HepG2 (cell line): Measurements from ENCODE around the gene IFRD1. TPM values are rescaled to one million over a fixed set of nuclear protein-coding genes. Genes with fewer than 3 reads are reported as not detected.

ENCODE experiments used
- ARID4A ChIP-seq: sonication (generic); formaldehyde crosslinking; IDR thresholded peaks from 2 replicates; pipeline ENCODE4 v1.5.0; 2020; ENCODE audit warnings: mild to moderate bottlenecking, missing genetic modification reagents, borderline replicate concordance
- E2F1 ChIP-seq: sonication (generic); formaldehyde crosslinking; IDR thresholded peaks from 2 replicates; pipeline ENCODE4 v1.5.0; 2020; ENCODE audit warnings: missing genetic modification reagents
- EP300 ChIP-seq, 3 experiments: sonication (generic) in 1 of 3; formaldehyde crosslinking in 1 of 3; IDR thresholded peaks; 2 replicates each; pipeline versions ENCODE4 v1.5.1 to v1.6.1; 2011 to 2020; ENCODE audit warnings: low read depth in 2 of 3, low read length in 2 of 3, borderline replicate concordance in 1 of 3, improper control_type of control experiment in 1 of 3, mild to moderate bottlenecking in 1 of 3, missing genetic modification reagents in 1 of 3, moderate library complexity in 1 of 3
- RAD51 ChIP-seq: fragments of 450-650 bp; IDR thresholded peaks from 2 replicates; pipeline ENCODE4 v1.6.1; 2016; ENCODE audit warnings: borderline replicate concordance
- RERE ChIP-seq: IDR thresholded peaks from 2 replicates; pipeline ENCODE4 v1.6.1; 2016; ENCODE audit warnings: low read depth, missing genetic modification reagents, missing compliant biosample characterization
- ZFP90 ChIP-seq: sonication (generic); formaldehyde crosslinking; IDR thresholded peaks from 2 replicates; pipeline ENCODE4 v1.8.0; 2022; ENCODE audit warnings: missing genetic modification reagents, mild to moderate bottlenecking, inconsistent platforms, borderline replicate concordance
- ZNF383 ChIP-seq: sonication (generic); formaldehyde crosslinking; IDR thresholded peaks from 2 replicates; pipeline ENCODE4 v1.4.0; 2020; ENCODE audit warnings: missing genetic modification reagents, mild to moderate bottlenecking, borderline replicate concordance
- polyA plus RNA-seq, 8 experiments: library from polyadenylated mRNA; depleted of rRNA in 3 of 8; stranded (reverse) in 7 of 8; unstranded in 1 of 8; fragments of >200 nt; fragmentation: Illumina TruSeq in 4 of 8; extraction: Trizol in 4 of 8; gene quantifications; 2 replicates each; pipeline versions ENCODE4 v1.2.1 to v1.2.3, GENCODE V29; 2011 to 2016; ENCODE audit warnings: low read depth in 4 of 8, missing spikeins in 1 of 8, mixed read lengths in 1 of 8; ENCODE audit not compliant: insufficient read depth in 1 of 8
- total RNA-seq, 5 experiments: library from RNA; depleted of rRNA; stranded (reverse); fragments of >200 nt; fragmentation: Illumina TruSeq; extraction: Trizol; gene quantifications; 2 replicates each; pipeline ENCODE4 v1.2.3, GENCODE V29; 2016; ENCODE audit warnings: low read depth in 1 of 5

Gene IFRD1
- total and polyA plus RNA-seq, 2 of the 13 experiments (the other 11 are each of a cell fraction or from before 2014, with no cell fraction given) = 50.9 to 55.5 TPM

- TF ChIP-seq EP300 (IDR thresholded peaks at IDR 0.05; ENCODE audit: low read depth in 2 of 2, low read length in 2 of 2) = 0 out of 4 replicates have a peak, but pooled peaks of 1 of the 2 experiments have one; percentile 13
- TF ChIP-seq EP300 (CRISPR knock-in tag; IDR thresholded peaks at IDR 0.05; ENCODE audit: borderline replicate concordance) = no peak
- TF ChIP-seq ARID4A (CRISPR knock-in tag) = peak; percentile 26; the same call in 1 of the 2 replicates
- no peak for TF ChIP-seq RERE
- no peak for TF ChIP-seq E2F1 (CRISPR knock-in tag)
- TF ChIP-seq ZFP90 (CRISPR knock-in tag) = no peak
- TF ChIP-seq ZNF383 (CRISPR knock-in tag) = no peak
- no peak for TF ChIP-seq RAD51
Measured at GRCh38 chr7:112420236-112420861, 29.9 kb upstream of the IFRD1 start (continued).
